Activated CD4-positive, alpha-beta memory T cell treated with anti-CD3 and anti-CD28 coated beads, Interleukin-2, amount 10 ng/mL, durations not matched to agents 7 days and 5 days (primary cell): ENCODE data around the gene NCK2. TPM values are rescaled to one million over a fixed set of nuclear protein-coding genes. Genes with fewer than 3 reads are reported as not detected.
"Not testable (repeated sequence)": the region's sequence is repeated elsewhere in the genome, so short reads cannot be mapped to it uniquely, and the experiment has no call there.

Experiments used
- CTCF ChIA-PET: fragments of 350-600 bp; sonication (Branson Sonifier 250); formaldehyde crosslinking; loops from one replicate; lab custom pipeline; 2021; ENCODE audit warnings: antibody characterized with exemption, inconsistent platforms; lab: Charles Lee
- POLR2A ChIA-PET: fragments of 350-600 bp; sonication (Branson Sonifier 250); formaldehyde crosslinking; loops from one replicate; lab custom pipeline; 2021; ENCODE audit warnings: antibody characterized with exemption; lab: Charles Lee
- DNase-seq: peaks from one replicate; pipeline ENCODE4 v3.0.0-alpha.2; 2020
- H3K27ac Mint-ChIP-seq: one replicate; pipeline ENCODE4 v1.8.0; 2021; ENCODE audit warnings: mild to moderate bottlenecking, mixed read lengths
- H3K27me3 Mint-ChIP-seq: one replicate; pipeline ENCODE4 v1.8.0; 2021; ENCODE audit warnings: mixed read lengths
- H3K36me3 Mint-ChIP-seq: one replicate; pipeline ENCODE4 v1.8.0; 2021; ENCODE audit warnings: low read depth, mixed read lengths
- H3K4me1 Mint-ChIP-seq: one replicate; pipeline ENCODE4 v1.8.0; 2021; ENCODE audit warnings: mixed read lengths
- H3K4me3 Mint-ChIP-seq: one replicate; pipeline ENCODE4 v1.8.0; 2021; ENCODE audit warnings: mild to moderate bottlenecking, mixed read lengths
- H3K9me3 Mint-ChIP-seq: one replicate; pipeline ENCODE4 v1.8.0; 2021; ENCODE audit warnings: mixed read lengths
- total RNA-seq, 2 experiments: library from RNA; stranded (reverse); gene quantifications; one replicate each; pipeline ENCODE4 v1.2.3, GENCODE V29; 2021

The NCK2 gene
- total RNA-seq, 2 experiments from 2014 or later = 70.8 to 75.9 TPM

- CTCF ChIA-PET = interaction anchor here (1.0 to 2.1 kb wide), 5 partner anchors 8 to 173 kb away, joined by 3 to 20 read pairs (median 4); no protein-coding TSS in a partner anchor
- POLR2A ChIA-PET = interaction anchor here (0.6 to 7.3 kb wide), 14 partner anchors 9 to 421 kb away, joined by 3 to 120 read pairs (median 5); no protein-coding TSS in a partner anchor
- Mint-ChIP-seq H3K36me3 (peaks cover 75% of the 10 kb centered on the region), H3K27me3 (no peaks in the 10 kb centered on the region), H3K9me3 (no peaks in the 10 kb centered on the region), H3K27ac (peak overlapping the region; percentile 90), H3K4me1 (peaks cover 82% of the 10 kb centered on the region), H3K4me3 (peak overlapping the region; percentile 95)
- DNase-seq = peak; percentile 57
Observed at GRCh38 chr2:105749583-105750400, 5.1 kb downstream of the NCK2 start.

- CTCF ChIA-PET = interaction anchor here (3.5 kb wide), 1 partner anchor 37 kb away, joined by 21 read pairs; no protein-coding TSS in a partner anchor
- peak overlapping the region; percentile 95 for H3K4me3 Mint-ChIP-seq
- no peaks in the 10 kb centered on the region for H3K9me3 Mint-ChIP-seq
- H3K27me3 Mint-ChIP-seq = no peaks in the 10 kb centered on the region
- peaks cover 83% of the 10 kb centered on the region for H3K36me3 Mint-ChIP-seq
- DNase-seq = no peak
- peak overlapping the region; percentile 90 for H3K27ac Mint-ChIP-seq
- H3K4me1 Mint-ChIP-seq = peaks cover 92% of the 10 kb centered on the region
- POLR2A ChIA-PET = interaction anchor here (1.9 to 7.3 kb wide), 5 partner anchors 8 to 409 kb away, joined by 8 to 120 read pairs (median 97); no protein-coding TSS in a partner anchor
Observed at GRCh38 chr2:105750735-105751134, 6.0 kb downstream of the NCK2 start.

GRCh38 chr2:105751272-105751671 lies 6.6 kb downstream of the NCK2 start:
- Mint-ChIP-seq H3K27me3 (no peaks in the 10 kb centered on the region), H3K27ac (peak overlapping the region; percentile 90), H3K4me1 (peaks cover 97% of the 10 kb centered on the region), H3K4me3 (peak overlapping the region; percentile 6), H3K9me3 (no peaks in the 10 kb centered on the region), H3K36me3 (peaks cover 83% of the 10 kb centered on the region)
- ChIA-PET POLR2A (interaction anchor here (2.9 to 7.3 kb wide), 4 partner anchors 8 to 408 kb away, joined by 10 to 120 read pairs (median 102); no protein-coding TSS in a partner anchor), CTCF (interaction anchor here (1.4 to 3.5 kb wide), 2 partner anchors 17 to 36 kb away, joined by 3 to 21 read pairs; no protein-coding TSS in a partner anchor)
- DNase-seq = no peak

- Mint-ChIP-seq H3K27me3 (no peaks in the 10 kb centered on the region), H3K9me3 (no peaks in the 10 kb centered on the region), H3K4me1 (peaks cover 98% of the 10 kb centered on the region), H3K4me3 (peak overlapping the region; percentile 23), H3K36me3 (peaks cover 78% of the 10 kb centered on the region), H3K27ac (peak overlapping the region; percentile 84)
- no peak for DNase-seq
- ChIA-PET CTCF (interaction anchor here (0.9 to 3.5 kb wide), 5 partner anchors 9 to 35 kb away, joined by 3 to 21 read pairs (median 3); no protein-coding TSS in a partner anchor), POLR2A (interaction anchor here (1.2 to 12.1 kb wide), 11 partner anchors 5 to 343 kb away, joined by 3 to 120 read pairs (median 15); no protein-coding TSS in a partner anchor)
Observed at GRCh38 chr2:105752691-105753358, 8.1 kb downstream of the NCK2 start.

GRCh38 chr2:105753380-105753779 lies 8.7 kb downstream of the NCK2 start:
- ChIA-PET POLR2A (interaction anchor here (1.2 to 12.1 kb wide), 16 partner anchors 5 to 406 kb away, joined by 3 to 120 read pairs (median 12); no protein-coding TSS in a partner anchor), CTCF (interaction anchor here (0.9 to 3.5 kb wide), 4 partner anchors 9 to 34 kb away, joined by 3 to 21 read pairs (median 4); no protein-coding TSS in a partner anchor)
- Mint-ChIP-seq H3K9me3 (no peaks in the 10 kb centered on the region), H3K36me3 (peaks cover 73% of the 10 kb centered on the region), H3K27ac (peak overlapping the region; percentile 84), H3K27me3 (no peaks in the 10 kb centered on the region), H3K4me1 (peaks cover 97% of the 10 kb centered on the region), H3K4me3 (peak overlapping the region; percentile 30)
- DNase-seq = no peak

GRCh38 chr2:105754011-105754410 lies 9.3 kb downstream of the NCK2 start:
- DNase-seq = peak; percentile 68
- Mint-ChIP-seq H3K27me3 (no peaks in the 10 kb centered on the region), H3K9me3 (no peaks in the 10 kb centered on the region), H3K4me3 (peak overlapping the region; percentile 30), H3K27ac (peak overlapping the region; percentile 84), H3K36me3 (peaks cover 74% of the 10 kb centered on the region), H3K4me1 (peaks cover 96% of the 10 kb centered on the region)
- CTCF ChIA-PET = interaction anchor here (0.8 to 3.5 kb wide), 6 partner anchors 8 to 34 kb away, joined by 3 to 21 read pairs (median 4); no protein-coding TSS in a partner anchor
- POLR2A ChIA-PET = interaction anchor here (1.1 to 12.1 kb wide), 19 partner anchors 6 to 406 kb away, joined by 3 to 120 read pairs (median 11); no protein-coding TSS in a partner anchor

- Mint-ChIP-seq H3K27ac (peak overlapping the region; percentile 84), H3K9me3 (no peaks in the 10 kb centered on the region), H3K36me3 (peaks cover 72% of the 10 kb centered on the region), H3K4me3 (peak overlapping the region; percentile 36), H3K27me3 (no peaks in the 10 kb centered on the region), H3K4me1 (peaks cover 94% of the 10 kb centered on the region)
- CTCF ChIA-PET = interaction anchor here (0.8 to 1.6 kb wide), 7 partner anchors 9 to 36 kb away, joined by 3 to 7 read pairs (median 3); no protein-coding TSS in a partner anchor
- no peak for DNase-seq
- POLR2A ChIA-PET = interaction anchor here (0.6 to 12.1 kb wide), 17 partner anchors 7 to 405 kb away, joined by 3 to 120 read pairs (median 12); no protein-coding TSS in a partner anchor
Observed at GRCh38 chr2:105754994-105755393, 10.3 kb downstream of the NCK2 start.

GRCh38 chr2:105755895-105756294 lies 11.2 kb downstream of the NCK2 start:
- CTCF ChIA-PET = interaction anchor here (0.6 to 1.6 kb wide), 4 partner anchors 20 to 364 kb away, joined by 4 to 7 read pairs (median 4); no protein-coding TSS in a partner anchor
- DNase-seq = no peak
- Mint-ChIP-seq H3K27ac (peak overlapping the region; percentile 84), H3K4me3 (peak overlapping the region; percentile 26), H3K27me3 (no peaks in the 10 kb centered on the region), H3K4me1 (peaks cover 94% of the 10 kb centered on the region), H3K9me3 (no peaks in the 10 kb centered on the region), H3K36me3 (peaks cover 72% of the 10 kb centered on the region)
- POLR2A ChIA-PET = interaction anchor here (0.6 to 12.1 kb wide), 17 partner anchors 8 to 133 kb away, joined by 3 to 120 read pairs (median 7); partner anchors contain the start of gene NCK2

GRCh38 chr2:105756435-105756834 lies 11.7 kb downstream of the NCK2 start:
- Mint-ChIP-seq H3K4me1 (peaks cover 93% of the 10 kb centered on the region), H3K36me3 (peaks cover 70% of the 10 kb centered on the region), H3K27me3 (no peaks in the 10 kb centered on the region), H3K4me3 (peak overlapping the region; percentile 26), H3K9me3 (no peaks in the 10 kb centered on the region), H3K27ac (peak overlapping the region; percentile 84)
- POLR2A ChIA-PET = interaction anchor here (0.6 to 12.1 kb wide), 14 partner anchors 8 to 132 kb away, joined by 3 to 120 read pairs (median 9); partner anchors contain the start of gene NCK2
- CTCF ChIA-PET = interaction anchor here (1.2 to 1.7 kb wide), 4 partner anchors 19 to 34 kb away, joined by 3 to 4 read pairs (median 4); no protein-coding TSS in a partner anchor
- DNase-seq = no peak

GRCh38 chr2:105756865-105757264 lies 12.2 kb downstream of the NCK2 start:
- H3K27me3 Mint-ChIP-seq, DNase-seq, H3K9me3 Mint-ChIP-seq, H3K4me3 Mint-ChIP-seq: not testable (repeated sequence)
- H3K36me3 Mint-ChIP-seq = peaks cover 68% of the 10 kb centered on the region
- ChIA-PET POLR2A (interaction anchor here (0.9 to 12.1 kb wide), 8 partner anchors 9 to 41 kb away, joined by 4 to 120 read pairs (median 10); no protein-coding TSS in a partner anchor), CTCF (interaction anchor here (1.2 to 1.7 kb wide), 3 partner anchors 29 to 34 kb away, joined by 3 to 4 read pairs (median 4); no protein-coding TSS in a partner anchor)
- H3K27ac Mint-ChIP-seq = peak overlapping the region; percentile 84
- peaks cover 94% of the 10 kb centered on the region for H3K4me1 Mint-ChIP-seq

GRCh38 chr2:105757433-105757832 lies 12.7 kb downstream of the NCK2 start:
- DNase-seq = no peak
- CTCF ChIA-PET = interaction anchor here (0.7 to 1.7 kb wide), 3 partner anchors 8 to 33 kb away, joined by 3 to 4 read pairs (median 3); no protein-coding TSS in a partner anchor
- POLR2A ChIA-PET = interaction anchor here (0.8 to 12.1 kb wide), 9 partner anchors 9 to 40 kb away, joined by 3 to 120 read pairs (median 5); no protein-coding TSS in a partner anchor
- H3K27me3 Mint-ChIP-seq = no peaks in the 10 kb centered on the region
- H3K4me1 Mint-ChIP-seq = peaks cover 95% of the 10 kb centered on the region
- H3K4me3 Mint-ChIP-seq = no peak overlapping the region
- H3K27ac Mint-ChIP-seq = peak overlapping the region; percentile 84
- peaks cover 72% of the 10 kb centered on the region for H3K36me3 Mint-ChIP-seq
- no peaks in the 10 kb centered on the region for H3K9me3 Mint-ChIP-seq
